NCI-H2171 (cell line): Measurements from ENCODE around the gene CDK8.

Experiments
- DNase-seq: peaks from one replicate; lab custom pipeline; 2025; lab: John Stamatoyannopoulos, UW

CDK8 gene

GRCh38 chr13:26446751-26447150, 192.8 kb downstream of the CDK8 start:
- DNase-seq: no peak

GRCh38 chr13:26448032-26448431, 194.1 kb downstream of the CDK8 start:
- no peak for DNase-seq

- no peak for DNase-seq
Measured at GRCh38 chr13:26449063-26449848, 195.3 kb downstream of the CDK8 start.
